ENCODE data around the gene ANKRD62.

GRCh38 chr18:12066910-12067511, 26.6 kb upstream of the ANKRD62 start:
- TF ChIP-seq CTCF (IDR thresholded peaks at IDR 0.05; ENCODE audit: borderline replicate concordance, extremely low read depth, low read length, poor library complexity, severe bottlenecking) (no peak), EZH2 (IDR thresholded peaks at IDR 0.05; ENCODE audit: borderline replicate concordance, low read depth, low read length, severe bottlenecking) (no peak)

Measured in DND-41 (cell line).